Stimulated activated CD4-positive, alpha-beta T cell treated with anti-CD3 and anti-CD28 coated beads, Interleukin-2, amount 100 ng/mL, for 24 hours (primary cell): ENCODE data around the gene HRH4.

Source experiments
- DNase-seq, 2 donors: peaks; one replicate each; pipeline ENCODE4 v3.0.0-alpha.2; 2020

The HRH4 gene

GRCh38 chr18:24460388-24460787 is at the start of gene HRH4:
Gene HRH4 (plus strand): TSS chr18:24460637. CDS start chr18:24460729, 92 bp downstream.
- no peak for DNase-seq

GRCh38 chr18:24413148-24413547 is 47.3 kb upstream of the HRH4 start:
- DNase-seq = no peak

- DNase-seq = peak; percentile 27 to 34
Observed at GRCh38 chr18:24414349-24415003, 46.0 kb upstream of the HRH4 start.

GRCh38 chr18:24417480-24417879 is 43.0 kb upstream of the HRH4 start:
- DNase-seq = no peak

GRCh38 chr18:24420551-24420950 is 39.9 kb upstream of the HRH4 start:
- no peak for DNase-seq

GRCh38 chr18:24421831-24422230 is 38.6 kb upstream of the HRH4 start:
- DNase-seq = no peak

- no peak for DNase-seq
Observed at GRCh38 chr18:24426073-24426397, 34.4 kb upstream of the HRH4 start.

GRCh38 chr18:24426398-24427294 is 33.8 kb upstream of the HRH4 start, which contains the start of gene IMPACT:
Gene IMPACT (plus strand): TSS chr18:24426670. CDS start chr18:24426757, 87 bp downstream.
- DNase-seq = peak; percentile 81 to 85

- DNase-seq = no peak
Observed at GRCh38 chr18:24427484-24427883, 33.0 kb upstream of the HRH4 start.

- no peak for DNase-seq
Observed at GRCh38 chr18:24428709-24429108, 31.7 kb upstream of the HRH4 start.

GRCh38 chr18:24429188-24429587 is 31.2 kb upstream of the HRH4 start:
- DNase-seq = no peak

GRCh38 chr18:24432618-24433017 is 27.8 kb upstream of the HRH4 start:
- DNase-seq = no peak

- DNase-seq = no peak
Observed at GRCh38 chr18:24436939-24437338, 23.5 kb upstream of the HRH4 start.

- DNase-seq = no peak
Observed at GRCh38 chr18:24443870-24444269, 16.6 kb upstream of the HRH4 start.

- no peak for DNase-seq
Observed at GRCh38 chr18:24446453-24446852, 14.0 kb upstream of the HRH4 start.

GRCh38 chr18:24446953-24447538 is 13.4 kb upstream of the HRH4 start:
- no peak for DNase-seq

GRCh38 chr18:24447961-24448360 is 12.5 kb upstream of the HRH4 start:
- DNase-seq = no peak

GRCh38 chr18:24456549-24456948 is 3.9 kb upstream of the HRH4 start:
- no peak for DNase-seq

GRCh38 chr18:24459772-24460171 is 665 bp upstream of the HRH4 start:
- no peak for DNase-seq

- no peak for DNase-seq
Observed at GRCh38 chr18:24461996-24462395, 1.6 kb downstream of the HRH4 start.

- no peak for DNase-seq
Observed at GRCh38 chr18:24462838-24463775, 2.7 kb downstream of the HRH4 start.

GRCh38 chr18:24465486-24465885 is 5.0 kb downstream of the HRH4 start:
- DNase-seq = no peak

GRCh38 chr18:24466771-24467170 is 6.3 kb downstream of the HRH4 start:
- DNase-seq = no peak
